Measurements from ENCODE around the gene SCYL1.

DNA sequence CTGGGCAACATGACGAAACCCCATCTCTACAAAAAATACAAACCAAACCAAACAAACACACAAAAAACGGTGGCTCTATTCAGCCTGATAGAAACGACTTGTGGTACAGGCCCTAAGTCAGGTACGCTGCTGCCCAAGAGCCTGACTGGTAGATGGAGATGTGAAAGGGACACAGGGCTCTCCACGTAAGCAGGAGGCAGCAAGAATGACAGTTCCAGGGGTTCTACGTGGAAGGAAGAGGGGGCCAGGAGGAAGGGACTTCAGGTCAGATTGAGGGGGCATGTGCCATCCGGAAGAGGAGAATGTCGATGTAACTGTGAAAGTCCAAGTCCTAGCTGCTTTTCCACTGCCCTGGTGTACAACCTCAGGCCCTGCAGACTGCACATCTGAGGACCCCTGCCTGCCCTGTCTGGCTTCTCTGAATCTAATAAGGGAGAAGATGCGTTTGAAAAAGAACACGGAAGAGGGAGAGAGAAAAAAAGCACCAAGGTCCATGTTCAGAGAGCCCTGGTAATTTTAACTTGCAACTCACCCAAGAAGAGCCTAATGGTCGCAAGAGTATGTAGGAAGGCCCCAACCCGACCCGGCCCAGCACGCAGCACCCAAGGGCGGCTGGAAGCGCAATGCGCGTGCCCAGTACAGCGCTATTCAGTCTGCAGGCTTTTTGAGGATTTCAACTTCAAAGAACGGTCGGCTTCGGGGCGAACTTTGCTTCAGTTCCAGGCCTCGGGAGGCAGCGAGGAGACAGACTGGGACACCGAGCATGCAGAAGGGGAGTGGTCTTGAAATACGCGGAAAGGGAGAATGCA, 44.5 kb downstream of the SCYL1 start:
- TF ChIP-seq, protein P1, sequence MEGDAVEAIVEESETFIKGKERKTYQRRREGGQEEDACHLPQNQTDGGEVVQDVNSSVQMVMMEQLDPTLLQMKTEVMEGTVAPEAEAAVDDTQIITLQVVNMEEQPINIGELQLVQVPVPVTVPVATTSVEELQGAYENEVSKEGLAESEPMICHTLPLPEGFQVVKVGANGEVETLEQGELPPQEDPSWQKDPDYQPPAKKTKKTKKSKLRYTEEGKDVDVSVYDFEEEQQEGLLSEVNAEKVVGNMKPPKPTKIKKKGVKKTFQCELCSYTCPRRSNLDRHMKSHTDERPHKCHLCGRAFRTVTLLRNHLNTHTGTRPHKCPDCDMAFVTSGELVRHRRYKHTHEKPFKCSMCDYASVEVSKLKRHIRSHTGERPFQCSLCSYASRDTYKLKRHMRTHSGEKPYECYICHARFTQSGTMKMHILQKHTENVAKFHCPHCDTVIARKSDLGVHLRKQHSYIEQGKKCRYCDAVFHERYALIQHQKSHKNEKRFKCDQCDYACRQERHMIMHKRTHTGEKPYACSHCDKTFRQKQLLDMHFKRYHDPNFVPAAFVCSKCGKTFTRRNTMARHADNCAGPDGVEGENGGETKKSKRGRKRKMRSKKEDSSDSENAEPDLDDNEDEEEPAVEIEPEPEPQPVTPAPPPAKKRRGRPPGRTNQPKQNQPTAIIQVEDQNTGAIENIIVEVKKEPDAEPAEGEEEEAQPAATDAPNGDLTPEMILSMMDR (conservative IDR thresholded peaks at IDR 0.05), result no peak
- no peak for TF ChIP-seq EZH2 (IDR thresholded peaks at IDR 0.05; ENCODE audit: low read depth)
